ENCODE measurements around the gene GBP2. TPM values are rescaled to one million over a fixed set of nuclear protein-coding genes. Genes with fewer than 3 reads are reported as not detected.

Gene GBP2
- total and polyA plus RNA-seq, 4 donors: 17.2 to 89.2 (median 52.1) TPM

DNA sequence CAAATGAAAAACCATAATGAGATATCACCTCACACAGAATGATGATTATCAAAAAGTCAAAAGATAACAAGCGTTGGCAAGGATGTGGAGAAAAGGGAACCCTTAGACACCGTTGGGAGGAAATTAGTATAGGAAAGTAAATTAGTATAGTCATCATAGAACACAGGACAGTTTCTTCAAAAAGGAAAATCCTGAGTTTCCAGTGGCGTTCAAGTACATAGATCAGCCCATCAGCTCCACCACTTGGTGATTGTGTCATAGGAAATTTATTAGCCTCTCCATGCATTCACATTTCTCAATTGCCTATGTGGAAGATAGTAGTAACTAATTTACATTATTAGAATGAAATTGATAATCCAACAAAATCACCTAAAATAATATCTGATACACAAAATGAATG, 20.8 kb upstream of the GBP2 start:
- no peak for DNase-seq
- ATAC-seq (ENCODE audit: insufficient read depth, low FRiP score): no peak
- Histone ChIP-seq H3K4me3 (no peak overlapping the region), H3K36me3 (ENCODE audit: control insufficient read depth in 4 of 4, insufficient read depth in 4 of 4, low read length in 4 of 4) (no peaks in the 10 kb centered on the region), H3K4me1 (ENCODE audit: control insufficient read depth in 5 of 5, insufficient read depth in 5 of 5, low read length in 5 of 5) (no peaks in the 10 kb centered on the region), H3K27ac (ENCODE audit: low read depth in 1 of 2, low read length in 1 of 2) (no peak overlapping the region), H3K9me3 (ENCODE audit: control insufficient read depth in 4 of 4, insufficient read depth in 3 of 4, low read length in 3 of 4) (no peaks in the 10 kb centered on the region), H3K9ac (ENCODE audit: insufficient read depth in 1 of 2, low read length in 2 of 2) (no peak overlapping the region), H3K27me3 (ENCODE audit: control insufficient read depth in 3 of 3, insufficient read depth in 3 of 3, low read length in 2 of 3) (no peaks in the 10 kb centered on the region)
- TF ChIP-seq, protein P1, sequence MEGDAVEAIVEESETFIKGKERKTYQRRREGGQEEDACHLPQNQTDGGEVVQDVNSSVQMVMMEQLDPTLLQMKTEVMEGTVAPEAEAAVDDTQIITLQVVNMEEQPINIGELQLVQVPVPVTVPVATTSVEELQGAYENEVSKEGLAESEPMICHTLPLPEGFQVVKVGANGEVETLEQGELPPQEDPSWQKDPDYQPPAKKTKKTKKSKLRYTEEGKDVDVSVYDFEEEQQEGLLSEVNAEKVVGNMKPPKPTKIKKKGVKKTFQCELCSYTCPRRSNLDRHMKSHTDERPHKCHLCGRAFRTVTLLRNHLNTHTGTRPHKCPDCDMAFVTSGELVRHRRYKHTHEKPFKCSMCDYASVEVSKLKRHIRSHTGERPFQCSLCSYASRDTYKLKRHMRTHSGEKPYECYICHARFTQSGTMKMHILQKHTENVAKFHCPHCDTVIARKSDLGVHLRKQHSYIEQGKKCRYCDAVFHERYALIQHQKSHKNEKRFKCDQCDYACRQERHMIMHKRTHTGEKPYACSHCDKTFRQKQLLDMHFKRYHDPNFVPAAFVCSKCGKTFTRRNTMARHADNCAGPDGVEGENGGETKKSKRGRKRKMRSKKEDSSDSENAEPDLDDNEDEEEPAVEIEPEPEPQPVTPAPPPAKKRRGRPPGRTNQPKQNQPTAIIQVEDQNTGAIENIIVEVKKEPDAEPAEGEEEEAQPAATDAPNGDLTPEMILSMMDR (IDR thresholded peaks at IDR 0.05; ENCODE audit: control extremely low read depth, extremely low read depth): no peak
- WGBS, 2 donors: 74% methylated on average over 3 of the region's 3 CpGs

DNA sequence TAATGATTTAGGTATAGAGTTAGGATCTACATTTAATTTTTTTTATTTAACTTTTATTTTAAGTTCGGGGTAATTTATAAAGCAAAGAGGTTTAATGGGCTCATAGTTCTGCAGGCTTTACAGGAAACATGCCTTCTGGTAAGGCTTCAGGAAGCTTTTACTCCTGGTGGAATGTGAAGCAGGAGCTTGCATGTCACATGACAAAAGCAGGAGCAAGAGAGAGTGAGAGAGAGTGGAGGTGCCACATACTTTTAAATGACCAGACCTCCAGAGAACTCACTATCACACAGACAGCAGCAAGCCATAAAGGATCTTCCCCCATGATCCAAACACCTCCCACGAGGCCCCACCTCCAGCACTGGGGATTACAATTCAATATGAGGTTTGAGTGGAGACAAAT, 17.6 kb upstream of the GBP2 start:
- Histone ChIP-seq H3K27ac (ENCODE audit: low read depth in 1 of 2, low read length in 1 of 2) (no peak overlapping the region), H3K4me1 (ENCODE audit: control insufficient read depth in 5 of 5, insufficient read depth in 5 of 5, low read length in 5 of 5) (no peaks in the 10 kb centered on the region), H3K27me3 (ENCODE audit: control insufficient read depth in 3 of 3, insufficient read depth in 3 of 3, low read length in 2 of 3) (no peaks in the 10 kb centered on the region), H3K9ac (ENCODE audit: insufficient read depth in 1 of 2, low read length in 2 of 2) (no peak overlapping the region), H3K36me3 (ENCODE audit: control insufficient read depth in 4 of 4, insufficient read depth in 4 of 4, low read length in 4 of 4) (no peaks in the 10 kb centered on the region), H3K4me3 (no peak overlapping the region), H3K9me3 (ENCODE audit: control insufficient read depth in 4 of 4, insufficient read depth in 3 of 4, low read length in 3 of 4) (no peaks in the 10 kb centered on the region)
- 88 to 90% methylated on average over 2 of the region's 2 CpGs for WGBS, 2 donors
- TF ChIP-seq, protein P1 (IDR thresholded peaks at IDR 0.05; ENCODE audit: control extremely low read depth, extremely low read depth): no peak
- no peak for ATAC-seq (ENCODE audit: insufficient read depth, low FRiP score)
- no peak for DNase-seq

DNA sequence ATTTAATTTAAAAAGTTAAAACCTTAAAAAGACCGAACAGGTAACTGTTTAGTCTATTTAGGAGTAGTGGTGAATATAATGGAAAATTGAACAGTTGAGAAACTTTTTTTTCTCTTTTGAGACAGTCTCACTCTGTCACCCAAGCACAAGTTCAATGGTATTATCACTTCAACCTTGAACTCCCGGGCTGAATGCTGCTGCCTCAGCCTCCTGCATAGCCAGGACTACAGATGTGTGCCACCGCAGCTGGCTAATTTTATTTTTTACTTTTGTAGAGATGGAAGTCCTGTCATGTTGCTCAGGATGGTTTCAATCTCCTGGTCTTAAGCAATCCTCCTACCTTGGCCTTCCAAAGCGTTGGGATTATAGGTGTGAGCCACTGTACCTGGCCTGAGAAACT, 16.2 kb upstream of the GBP2 start:
- Histone ChIP-seq H3K9ac (ENCODE audit: insufficient read depth in 1 of 2, low read length in 2 of 2) (no peak overlapping the region), H3K27ac (ENCODE audit: low read depth in 1 of 2, low read length in 1 of 2) (no peak overlapping the region), H3K9me3 (ENCODE audit: control insufficient read depth in 4 of 4, insufficient read depth in 3 of 4, low read length in 3 of 4) (peaks cover 0 to 3% (median 0%) of the 10 kb centered on the region in 4 donors), H3K36me3 (ENCODE audit: control insufficient read depth in 4 of 4, insufficient read depth in 4 of 4, low read length in 4 of 4) (no peaks in the 10 kb centered on the region), H3K4me1 (ENCODE audit: control insufficient read depth in 5 of 5, insufficient read depth in 5 of 5, low read length in 5 of 5) (no peaks in the 10 kb centered on the region), H3K4me3 (no peak overlapping the region), H3K27me3 (ENCODE audit: control insufficient read depth in 3 of 3, insufficient read depth in 3 of 3, low read length in 2 of 3) (no peaks in the 10 kb centered on the region)
- TF ChIP-seq, protein P1 (IDR thresholded peaks at IDR 0.05; ENCODE audit: control extremely low read depth, extremely low read depth): no peak
- no peak for DNase-seq
- ATAC-seq (ENCODE audit: insufficient read depth, low FRiP score): no peak
- WGBS, 2 donors: 96 to 97% methylated on average over 4 of the region's 4 CpGs

DNA sequence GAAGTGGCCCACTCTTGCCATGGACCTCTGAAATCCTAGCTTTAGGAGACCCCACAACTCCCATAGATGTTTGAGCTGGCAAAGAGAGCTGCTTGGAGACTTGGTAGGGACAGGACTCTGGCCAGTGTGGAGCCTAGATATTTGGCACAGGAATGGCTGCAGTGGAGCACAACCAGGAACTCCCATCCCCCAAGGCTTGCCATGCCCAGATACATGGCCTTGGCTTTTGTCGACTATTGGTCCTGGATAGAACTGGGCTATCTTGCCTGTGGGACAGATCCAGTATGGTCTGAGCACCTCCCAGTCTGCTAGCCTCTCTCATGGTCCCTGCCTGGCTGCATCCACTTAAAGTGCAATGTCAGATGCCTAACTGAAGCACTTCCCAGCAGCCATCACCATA, 7.8 kb upstream of the GBP2 start:
- H3K27me3 ChIP-seq (ENCODE audit: control insufficient read depth in 3 of 3, insufficient read depth in 3 of 3, low read length in 2 of 3): no peaks in the 10 kb centered on the region
- peaks cover 0 to 3% (median 0%) of the 10 kb centered on the region in 4 donors for H3K9me3 ChIP-seq (ENCODE audit: control insufficient read depth in 4 of 4, insufficient read depth in 3 of 4, low read length in 3 of 4)
- ATAC-seq (ENCODE audit: insufficient read depth, low FRiP score): no peak
- WGBS, 2 donors: 90 to 96% methylated on average over 1 of the region's 1 CpG
- no peaks in the 10 kb centered on the region for H3K36me3 ChIP-seq (ENCODE audit: control insufficient read depth in 4 of 4, insufficient read depth in 4 of 4, low read length in 4 of 4)
- no peak overlapping the region for H3K27ac ChIP-seq (ENCODE audit: low read depth in 1 of 2, low read length in 1 of 2)
- TF ChIP-seq, protein P1 (IDR thresholded peaks at IDR 0.05; ENCODE audit: control extremely low read depth, extremely low read depth): no peak
- peaks cover 0 to 5% (median 0%) of the 10 kb centered on the region in 5 donors for H3K4me1 ChIP-seq (ENCODE audit: control insufficient read depth in 5 of 5, insufficient read depth in 5 of 5, low read length in 5 of 5)
- H3K9ac ChIP-seq (ENCODE audit: insufficient read depth in 1 of 2, low read length in 2 of 2): no peak overlapping the region
- no peak overlapping the region for H3K4me3 ChIP-seq
- DNase-seq: no peak

All from lung (tissue), 12 donors.